Naive thymus-derived CD4-positive, alpha-beta T cell (primary cell): ENCODE measurements around the gene NACC2. TPM values are rescaled to one million over a fixed set of nuclear protein-coding genes. Genes with fewer than 3 reads are reported as not detected.
A peak's percentile ranks its signal among the peaks of the same experiment; 100 is the strongest.

Experiments
- ATAC-seq: fragments of 150-1000 bp; cut with Tn5 transposase; 2 replicates; pipeline ENCODE4 v1.10.0; 2021; ENCODE audit warnings: mild to moderate bottlenecking, moderate library complexity
- CTCF ChIA-PET: fragments of 350-600 bp; sonication (Branson Sonifier 250); formaldehyde crosslinking; loops from one replicate; lab custom pipeline; 2021; ENCODE audit warnings: antibody characterized with exemption; lab: Charles Lee
- POLR2A ChIA-PET: fragments of 350-600 bp; sonication (Branson Sonifier 250); formaldehyde crosslinking; loops from one replicate; lab custom pipeline; 2021; ENCODE audit warnings: antibody characterized with exemption, inconsistent platforms; lab: Charles Lee
- DNase-seq, 9 donors: peaks; one replicate each; pipeline versions ENCODE4 v3.0.0 to v3.0.0-alpha.2; 2020 to 2022; ENCODE audit warnings: mixed read lengths in 1 of 9
- H3K27ac ChIP-seq: one replicate; pipeline ENCODE4 v1.7.0; 2013; ENCODE audit warnings: mild to moderate bottlenecking, low read depth, low read length, moderate library complexity
- H3K27me3 ChIP-seq, 2 donors: one replicate each; pipeline ENCODE4 v1.7.0; 2013; ENCODE audit warnings: low read length in 2 of 2, mild to moderate bottlenecking in 2 of 2, moderate library complexity in 2 of 2; ENCODE audit not compliant: control insufficient read depth in 2 of 2, insufficient read depth in 2 of 2
- H3K36me3 ChIP-seq, 3 experiments: 1 replicate in 2 of 3; 2 replicates in 1 of 3; pipeline ENCODE4 v1.7.0; 2013; ENCODE audit warnings: low read length in 3 of 3, mild to moderate bottlenecking in 3 of 3, moderate library complexity in 1 of 3; ENCODE audit not compliant: insufficient read depth in 3 of 3, control insufficient read depth in 2 of 3
- H3K4me1 ChIP-seq, 2 donors: one replicate each; pipeline ENCODE4 v1.7.0; 2013; ENCODE audit warnings: low read length in 2 of 2, mild to moderate bottlenecking in 2 of 2, moderate library complexity in 1 of 2; ENCODE audit not compliant: control insufficient read depth in 2 of 2, insufficient read depth in 2 of 2
- H3K4me3 ChIP-seq: 2 replicates; pipeline ENCODE4 v1.7.0; 2013; ENCODE audit warnings: mild to moderate bottlenecking, low read length
- H3K9me3 ChIP-seq, 3 experiments: 1 replicate in 2 of 3; 2 replicates in 1 of 3; pipeline ENCODE4 v1.7.0; 2013; ENCODE audit warnings: low read length in 3 of 3; ENCODE audit not compliant: control insufficient read depth in 2 of 3
- H3K27ac Mint-ChIP-seq, 9 donors: one replicate each; pipeline ENCODE4 v1.8.0; 2020 to 2022; ENCODE audit warnings: mixed read lengths in 9 of 9, mild to moderate bottlenecking in 8 of 9, moderate library complexity in 5 of 9, inconsistent platforms in 2 of 9
- H3K27me3 Mint-ChIP-seq, 5 donors: one replicate each; pipeline ENCODE4 v1.8.0; 2021 to 2022; ENCODE audit warnings: mixed read lengths in 5 of 5, mild to moderate bottlenecking in 1 of 5
- H3K36me3 Mint-ChIP-seq, 5 donors: one replicate each; pipeline ENCODE4 v1.8.0; 2020 to 2022; ENCODE audit warnings: mixed read lengths in 5 of 5, mild to moderate bottlenecking in 3 of 5, inconsistent platforms in 1 of 5
- H3K4me1 Mint-ChIP-seq, 7 donors: one replicate each; pipeline ENCODE4 v1.8.0; 2020 to 2022; ENCODE audit warnings: mixed read lengths in 7 of 7, mild to moderate bottlenecking in 3 of 7, inconsistent platforms in 1 of 7
- H3K4me3 Mint-ChIP-seq, 10 donors: one replicate each; pipeline ENCODE4 v1.8.0; 2020 to 2022; ENCODE audit warnings: mild to moderate bottlenecking in 10 of 10, mixed read lengths in 10 of 10, moderate library complexity in 6 of 10, inconsistent platforms in 2 of 10
- H3K9me3 Mint-ChIP-seq, 11 donors: one replicate each; pipeline ENCODE4 v1.8.0; 2020 to 2022; ENCODE audit warnings: mixed read lengths in 11 of 11, mild to moderate bottlenecking in 4 of 11, inconsistent platforms in 1 of 11, moderate library complexity in 1 of 11
- intact Hi-C, 2 donors: fragments of 100-400 bp; cut with micrococcal nuclease; formaldehyde crosslinking; loops; one replicate each; pipeline ENCODE4 v1.15.1; 2023
- polyA plus RNA-seq, 2 donors: library from polyadenylated mRNA; unstranded; fragments of 300-500 nt; fragmentation: Illumina TruSeq; gene quantifications; one replicate each; pipeline ENCODE4 v1.2.3, GENCODE V29; 2021
- total RNA-seq, 6 experiments: library from RNA in 5 of 6; stranded (reverse) in 5 of 6; gene quantifications; 1 replicate in 5 of 6; 2 replicates in 1 of 6; pipeline ENCODE4 v1.2.3 and lab custom pipeline; 2021 to 2026

Gene NACC2
- total and polyA plus RNA-seq, 7 experiments from 2014 or later, result 0.92 to 17.7 (median 7.5) TPM

- no peaks in the 10 kb centered on the region for H3K27me3 Mint-ChIP-seq
- Histone ChIP-seq H3K27ac (no peak overlapping the region), H3K36me3 (peaks cover 0 to 6% (median 0%) of the 10 kb centered on the region in 3 experiments), H3K9me3 (no peaks in the 10 kb centered on the region), H3K27me3 (no peaks in the 10 kb centered on the region), H3K4me3 (no peak overlapping the region), H3K4me1 (no peaks in the 10 kb centered on the region)
- intact Hi-C loops, result no loop called here
- H3K27ac Mint-ChIP-seq, result peak overlapping the region in 1 of 9 donors; percentile 64
- ATAC-seq (no peak), DNase-seq (no peak)
- H3K4me1 Mint-ChIP-seq, result peaks cover 0 to 3% (median 0%) of the 10 kb centered on the region in 7 donors
- H3K9me3 Mint-ChIP-seq, result no peaks in the 10 kb centered on the region
- ChIA-PET POLR2A (no interaction called here), CTCF (no interaction called here)
- no peak overlapping the region for H3K4me3 Mint-ChIP-seq
- H3K36me3 Mint-ChIP-seq, result peaks cover 0 to 5% (median 0%) of the 10 kb centered on the region in 5 donors
Observed at GRCh38 chr9:136007276-136007933, 87.7 kb downstream of the NACC2 start.

- POLR2A ChIA-PET, result no interaction called here
- intact Hi-C loops, result no loop called here
- DNase-seq (peak in 1 of 9 donors; percentile 1), ATAC-seq (no peak)
- Histone ChIP-seq H3K4me1 (no peaks in the 10 kb centered on the region), H3K27me3 (no peaks in the 10 kb centered on the region), H3K9me3 (no peaks in the 10 kb centered on the region), H3K4me3 (no peak overlapping the region), H3K36me3 (no peaks in the 10 kb centered on the region), H3K27ac (no peak overlapping the region)
- no peaks in the 10 kb centered on the region for H3K27me3 Mint-ChIP-seq
- H3K27ac Mint-ChIP-seq, result no peak overlapping the region
- no peak overlapping the region for H3K4me3 Mint-ChIP-seq
- CTCF ChIA-PET, result no interaction called here
- peaks cover 0 to 5% (median 0%) of the 10 kb centered on the region in 5 donors for H3K36me3 Mint-ChIP-seq
- H3K9me3 Mint-ChIP-seq, result no peaks in the 10 kb centered on the region
- H3K4me1 Mint-ChIP-seq, result peaks cover 0 to 3% (median 0%) of the 10 kb centered on the region in 7 donors
Observed at GRCh38 chr9:136006169-136006568, 88.9 kb downstream of the NACC2 start.

- no peaks in the 10 kb centered on the region for H3K27me3 ChIP-seq
- no peak overlapping the region for H3K4me3 Mint-ChIP-seq
- no peaks in the 10 kb centered on the region for H3K4me1 ChIP-seq
- ChIA-PET CTCF (no interaction called here), POLR2A (no interaction called here)
- ATAC-seq, result no peak
- peaks cover 0 to 5% (median 0%) of the 10 kb centered on the region in 5 donors for H3K36me3 Mint-ChIP-seq
- intact Hi-C loops, result no loop called here
- H3K9me3 ChIP-seq, result no peaks in the 10 kb centered on the region
- H3K27me3 Mint-ChIP-seq, result no peaks in the 10 kb centered on the region
- H3K27ac ChIP-seq, result no peak overlapping the region
- H3K4me3 ChIP-seq, result no peak overlapping the region
- DNase-seq, result no peak
- no peak overlapping the region for H3K27ac Mint-ChIP-seq
- no peaks in the 10 kb centered on the region for H3K9me3 Mint-ChIP-seq
- no peaks in the 10 kb centered on the region for H3K36me3 ChIP-seq
- H3K4me1 Mint-ChIP-seq, result peaks cover 0 to 3% (median 0%) of the 10 kb centered on the region in 7 donors
Observed at GRCh38 chr9:136004712-136005111, 90.4 kb downstream of the NACC2 start.

GRCh38 chr9:136004219-136004618, 90.9 kb downstream of the NACC2 start:
- H3K9me3 ChIP-seq, result no peaks in the 10 kb centered on the region
- no peak for ATAC-seq
- Mint-ChIP-seq H3K9me3 (no peaks in the 10 kb centered on the region), H3K36me3 (peaks cover 0 to 5% (median 0%) of the 10 kb centered on the region in 5 donors), H3K27ac (no peak overlapping the region), H3K4me3 (no peak overlapping the region), H3K4me1 (peaks cover 0 to 3% (median 0%) of the 10 kb centered on the region in 7 donors), H3K27me3 (no peaks in the 10 kb centered on the region)
- no peak for DNase-seq
- POLR2A ChIA-PET, result no interaction called here
- no peaks in the 10 kb centered on the region for H3K36me3 ChIP-seq
- H3K27ac ChIP-seq, result no peak overlapping the region
- CTCF ChIA-PET, result no interaction called here
- intact Hi-C loops, result no loop called here
- no peak overlapping the region for H3K4me3 ChIP-seq
- H3K4me1 ChIP-seq, result no peaks in the 10 kb centered on the region
- H3K27me3 ChIP-seq, result no peaks in the 10 kb centered on the region

- H3K36me3 ChIP-seq, result no peaks in the 10 kb centered on the region
- Mint-ChIP-seq H3K27ac (no peak overlapping the region), H3K9me3 (no peaks in the 10 kb centered on the region), H3K36me3 (peaks cover 0 to 5% (median 0%) of the 10 kb centered on the region in 5 donors), H3K4me3 (no peak overlapping the region), H3K27me3 (no peaks in the 10 kb centered on the region), H3K4me1 (peaks cover 0 to 3% (median 0%) of the 10 kb centered on the region in 7 donors)
- intact Hi-C loops, result no loop called here
- ATAC-seq (no peak), DNase-seq (no peak)
- H3K27ac ChIP-seq, result no peak overlapping the region
- no peaks in the 10 kb centered on the region for H3K9me3 ChIP-seq
- H3K4me1 ChIP-seq, result no peaks in the 10 kb centered on the region
- CTCF ChIA-PET, result no interaction called here
- no peaks in the 10 kb centered on the region for H3K27me3 ChIP-seq
- POLR2A ChIA-PET, result no interaction called here
- H3K4me3 ChIP-seq, result no peak overlapping the region
Observed at GRCh38 chr9:136003411-136004218, 91.5 kb downstream of the NACC2 start.

GRCh38 chr9:136002881-136003280, 92.2 kb downstream of the NACC2 start:
- no peaks in the 10 kb centered on the region for H3K9me3 ChIP-seq
- no peak for ATAC-seq
- no peaks in the 10 kb centered on the region for H3K4me1 ChIP-seq
- POLR2A ChIA-PET, result no interaction called here
- Mint-ChIP-seq H3K4me1 (peaks cover 0 to 3% (median 0%) of the 10 kb centered on the region in 7 donors), H3K36me3 (peaks cover 0 to 1% (median 0%) of the 10 kb centered on the region in 5 donors), H3K27me3 (no peaks in the 10 kb centered on the region), H3K27ac (no peak overlapping the region), H3K9me3 (no peaks in the 10 kb centered on the region), H3K4me3 (no peak overlapping the region)
- CTCF ChIA-PET, result no interaction called here
- no peak overlapping the region for H3K27ac ChIP-seq
- H3K27me3 ChIP-seq, result no peaks in the 10 kb centered on the region
- no peaks in the 10 kb centered on the region for H3K36me3 ChIP-seq
- DNase-seq, result no peak
- intact Hi-C loops, result no loop called here
- H3K4me3 ChIP-seq, result no peak overlapping the region
